ENCODE results near the gene ESYT1. TPM values are rescaled to one million over a fixed set of nuclear protein-coding genes. Genes with fewer than 3 reads are reported as not detected.
"Not testable (repeated sequence)": the region's sequence is repeated elsewhere in the genome, so short reads cannot be mapped to it uniquely, and the experiment has no call there.

The ESYT1 gene
- total RNA-seq, 1 experiment from 2014 or later = 127 TPM

DNA sequence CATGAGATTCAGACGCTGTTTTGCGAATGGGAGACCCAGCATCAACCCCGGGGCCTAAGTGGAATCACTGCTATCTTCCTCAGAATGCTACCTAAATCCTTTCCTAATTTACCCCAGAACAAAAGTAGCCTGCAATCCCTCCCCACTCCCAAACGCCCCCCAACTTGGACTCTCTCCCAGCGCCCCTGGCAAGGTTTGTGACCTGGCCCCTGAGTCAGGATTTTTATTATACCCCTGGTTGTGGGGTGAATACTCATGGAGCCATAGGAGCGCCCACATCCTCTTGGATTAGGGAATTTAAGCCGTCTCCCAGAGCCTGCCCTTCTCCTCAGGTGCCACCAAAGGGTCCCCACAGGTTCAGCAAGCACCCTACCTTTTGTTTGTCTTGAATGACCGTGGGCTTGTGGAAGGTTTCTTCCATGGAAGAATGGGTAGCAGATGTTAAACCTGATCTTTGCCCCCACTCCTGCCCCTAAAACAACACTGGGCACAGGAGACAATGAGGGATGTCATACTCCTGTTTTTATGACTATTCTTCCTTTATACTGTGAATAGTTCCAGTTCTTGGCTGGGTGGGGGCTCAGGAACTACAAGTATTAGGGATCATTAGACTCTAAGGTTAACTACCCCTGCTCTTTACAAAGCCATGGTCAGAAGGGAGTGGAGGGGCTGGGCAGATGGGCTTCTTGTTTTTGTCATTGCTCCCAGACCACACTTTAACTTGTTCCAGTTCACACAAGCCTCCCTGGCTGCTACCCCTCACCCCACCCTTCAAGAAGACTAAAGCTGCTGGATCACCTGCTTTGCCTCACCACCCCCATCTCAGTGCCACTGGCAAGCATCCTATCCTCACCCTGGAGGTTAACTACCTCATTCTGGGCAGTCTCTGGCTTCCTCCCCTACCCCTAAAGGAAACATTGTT, 24.9 kb downstream of the ESYT1 start:
- Histone ChIP-seq H3K36me3 (replicated peaks; ENCODE audit: control insufficient read depth, insufficient read depth, low read length) (peaks cover 7% of the 10 kb centered on the region), H3K4me3 (ENCODE audit: insufficient read depth, low read depth, low read length) (peak overlapping the region; percentile 70), H3K27me3 (ENCODE audit: control insufficient read depth, insufficient read depth, low read length) (no peaks in the 10 kb centered on the region)
- DNase-seq = no peak

DNA sequence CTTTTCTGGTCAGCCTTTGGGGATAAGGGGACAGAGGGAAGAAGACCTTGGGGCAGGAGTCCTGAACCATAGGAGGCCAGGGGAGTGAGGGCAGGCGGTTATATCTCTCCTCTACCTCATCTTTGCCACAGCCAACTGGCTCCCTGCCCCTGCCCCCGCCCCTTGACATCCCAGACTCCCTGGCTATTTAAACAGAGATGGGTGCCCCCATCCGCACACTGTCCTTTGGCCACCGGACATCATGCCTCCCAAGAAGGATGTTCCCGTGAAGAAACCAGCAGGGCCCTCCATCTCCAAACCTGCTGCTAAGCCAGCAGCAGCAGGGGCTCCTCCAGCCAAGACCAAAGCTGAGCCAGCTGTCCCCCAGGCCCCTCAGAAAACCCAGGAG, 25.6 kb downstream of the ESYT1 start:
- Histone ChIP-seq H3K4me3 (ENCODE audit: insufficient read depth, low read depth, low read length) (no peak overlapping the region), H3K27me3 (ENCODE audit: control insufficient read depth, insufficient read depth, low read length) (no peaks in the 10 kb centered on the region), H3K36me3 (replicated peaks; ENCODE audit: control insufficient read depth, insufficient read depth, low read length) (peaks cover 7% of the 10 kb centered on the region)
- DNase-seq = no peak

DNA sequence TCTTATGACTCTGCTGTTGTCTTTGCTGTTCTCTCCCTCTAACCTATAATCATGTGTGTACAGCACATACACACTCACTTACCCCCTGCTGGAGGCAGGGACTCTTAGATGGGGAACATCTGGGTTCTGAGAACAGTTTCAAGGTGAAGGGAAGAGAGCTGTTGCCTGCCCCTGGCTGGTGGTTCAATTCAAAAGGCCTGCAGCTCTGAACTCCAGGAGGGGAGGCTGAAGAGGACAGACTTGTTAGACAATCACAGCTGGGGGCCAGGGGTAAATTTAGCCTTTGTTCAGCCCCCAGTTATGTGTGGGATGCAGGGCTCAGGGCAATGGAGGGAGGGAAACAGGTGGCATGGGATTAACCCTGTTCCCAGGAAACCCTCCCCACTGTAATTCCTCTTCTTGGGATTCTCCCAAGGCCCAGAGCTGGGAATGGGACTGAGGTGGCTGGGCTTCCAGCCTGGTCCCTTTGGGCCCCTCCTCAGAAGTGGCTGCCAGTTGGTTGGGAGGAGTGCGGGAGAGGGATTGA, 26.2 kb downstream of the ESYT1 start:
- DNase-seq = no peak
- H3K36me3 ChIP-seq (replicated peaks; ENCODE audit: control insufficient read depth, insufficient read depth, low read length) = peaks cover 9% of the 10 kb centered on the region
- H3K4me3 ChIP-seq (ENCODE audit: insufficient read depth, low read depth, low read length) = no peak overlapping the region
- no peaks in the 10 kb centered on the region for H3K27me3 ChIP-seq (ENCODE audit: control insufficient read depth, insufficient read depth, low read length)

DNA sequence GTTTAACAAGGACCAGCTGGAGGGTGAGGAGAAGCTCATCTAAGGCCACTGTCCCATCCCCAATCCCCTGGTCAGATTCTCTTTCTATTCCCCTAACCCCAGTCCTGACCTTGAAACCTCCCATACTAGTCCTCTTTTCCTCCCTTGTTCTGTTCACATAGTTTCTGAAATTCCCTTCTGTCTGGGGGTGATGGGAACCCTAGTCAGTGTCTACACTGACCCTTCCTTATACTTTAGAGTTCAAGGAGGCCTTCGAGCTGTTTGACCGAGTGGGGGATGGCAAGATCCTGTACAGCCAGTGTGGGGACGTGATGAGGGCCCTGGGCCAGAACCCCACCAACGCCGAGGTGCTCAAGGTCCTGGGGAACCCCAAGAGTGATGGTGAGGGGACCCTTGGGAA, 26.8 kb downstream of the ESYT1 start:
- peaks cover 14% of the 10 kb centered on the region for H3K36me3 ChIP-seq (replicated peaks; ENCODE audit: control insufficient read depth, insufficient read depth, low read length)
- H3K27me3 ChIP-seq (ENCODE audit: control insufficient read depth, insufficient read depth, low read length) = no peaks in the 10 kb centered on the region
- no peak overlapping the region for H3K4me3 ChIP-seq (ENCODE audit: insufficient read depth, low read depth, low read length)
- no peak for DNase-seq

DNA sequence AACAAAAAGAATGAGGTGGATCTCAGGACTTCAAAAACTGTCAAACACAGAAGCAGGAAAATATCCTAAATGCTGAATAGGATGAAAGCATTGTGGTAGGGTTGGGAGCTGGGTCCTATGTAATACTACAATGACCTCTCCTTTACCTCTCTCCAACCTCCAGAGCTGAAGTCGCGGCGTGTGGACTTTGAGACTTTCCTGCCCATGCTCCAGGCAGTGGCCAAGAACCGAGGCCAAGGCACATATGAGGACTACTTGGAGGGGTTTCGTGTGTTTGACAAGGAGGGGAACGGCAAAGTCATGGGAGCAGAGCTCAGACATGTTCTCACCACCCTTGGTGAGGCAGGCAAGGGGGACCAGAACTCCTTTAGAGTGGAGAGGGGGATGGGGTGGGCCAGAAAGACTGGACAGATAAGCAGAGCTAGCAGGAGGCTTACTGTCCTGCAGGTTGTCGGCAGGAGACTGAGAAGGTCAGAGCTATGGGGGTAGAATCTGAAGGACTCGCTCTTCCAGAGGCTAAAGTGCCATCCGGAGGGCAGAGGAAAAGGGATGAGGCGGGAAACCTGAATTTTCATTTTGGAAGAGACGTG, 27.3 kb downstream of the ESYT1 start:
- no peak for DNase-seq
- Histone ChIP-seq H3K4me3 (ENCODE audit: insufficient read depth, low read depth, low read length) (no peak overlapping the region), H3K27me3 (ENCODE audit: control insufficient read depth, insufficient read depth, low read length) (no peaks in the 10 kb centered on the region), H3K36me3 (replicated peaks; ENCODE audit: control insufficient read depth, insufficient read depth, low read length) (peaks cover 18% of the 10 kb centered on the region)

DNA sequence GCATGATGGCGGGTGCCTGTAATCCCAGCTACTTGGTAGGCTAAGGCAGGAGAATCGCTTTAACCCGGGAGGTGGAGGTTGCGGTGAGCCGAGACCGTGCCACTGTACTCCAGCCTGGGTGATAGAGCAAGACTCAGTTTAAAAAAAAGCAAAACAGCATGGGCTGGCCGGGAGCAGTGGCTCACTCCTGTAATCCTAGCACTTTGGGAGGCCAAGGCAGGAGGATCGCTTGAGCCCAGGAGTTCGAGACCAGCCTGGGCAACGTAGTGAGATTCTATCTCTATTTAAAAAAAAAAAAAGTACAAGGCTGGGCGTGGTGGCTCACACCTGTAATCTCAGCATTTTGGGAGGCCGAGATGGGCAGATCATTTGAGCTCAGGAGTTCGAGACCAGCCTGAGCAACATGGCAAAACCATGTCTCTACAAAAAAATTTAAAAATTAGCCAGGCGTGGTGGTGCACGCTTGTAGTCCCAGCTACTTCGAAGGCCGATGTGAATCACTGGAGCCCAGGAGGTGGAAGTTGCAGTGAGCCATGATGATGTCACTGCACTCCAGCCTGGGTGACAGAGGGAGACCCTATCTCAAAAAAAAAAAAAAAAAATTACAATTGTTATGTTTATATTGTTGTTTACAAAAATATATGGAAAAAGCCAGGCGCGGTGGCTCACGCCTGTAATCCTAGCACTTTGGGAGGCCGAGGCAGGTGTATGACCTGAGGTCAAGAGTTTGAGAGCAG, 28.6 kb downstream of the ESYT1 start:
- Histone ChIP-seq H3K36me3 (replicated peaks; ENCODE audit: control insufficient read depth, insufficient read depth, low read length) (peaks cover 31% of the 10 kb centered on the region), H3K4me3 (ENCODE audit: insufficient read depth, low read depth, low read length) (peak overlapping the region; percentile 44)
- not testable (repeated sequence) for H3K27me3 ChIP-seq (ENCODE audit: control insufficient read depth, insufficient read depth, low read length); DNase-seq

DNA sequence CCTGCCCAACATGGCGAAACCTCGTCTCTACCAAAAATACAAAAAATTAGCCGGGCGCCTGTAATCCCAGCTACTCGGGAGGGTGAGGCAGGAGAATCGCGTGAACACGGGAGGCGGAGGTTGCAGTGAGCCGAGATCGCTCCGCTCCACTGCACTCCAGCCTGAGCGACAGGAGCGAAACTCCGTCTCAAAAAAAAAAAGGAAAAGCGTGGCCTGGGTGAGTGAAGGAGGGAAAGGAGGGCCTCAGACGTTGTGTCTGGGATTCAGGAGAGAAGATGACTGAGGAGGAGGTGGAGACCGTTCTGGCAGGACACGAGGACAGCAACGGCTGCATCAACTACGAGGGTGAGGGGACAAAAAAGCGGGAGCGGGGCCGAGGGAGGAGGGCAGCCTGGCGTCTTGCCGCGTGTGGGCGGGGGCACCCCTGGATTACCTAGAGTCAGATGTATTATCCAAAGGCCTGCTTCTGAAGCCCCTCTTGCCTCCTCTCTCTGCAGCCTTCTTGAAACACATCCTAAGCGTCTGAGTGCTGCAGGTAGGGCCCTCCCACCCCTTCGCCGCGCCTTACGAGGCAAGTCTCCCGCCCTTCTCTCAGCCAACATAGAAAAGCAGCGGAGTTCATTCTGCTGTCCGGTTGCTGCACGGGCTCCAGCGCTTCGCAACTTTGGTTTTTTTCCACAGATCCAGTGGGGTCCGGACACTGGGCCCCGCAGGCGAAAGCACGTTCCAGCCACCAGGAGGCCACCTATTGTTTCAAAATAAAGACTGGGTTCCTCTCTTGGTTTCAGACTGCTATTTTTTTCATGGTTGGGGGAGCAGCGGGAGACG, 29.3 kb downstream of the ESYT1 start:
- Histone ChIP-seq H3K27me3 (ENCODE audit: control insufficient read depth, insufficient read depth, low read length) (no peaks in the 10 kb centered on the region), H3K4me3 (ENCODE audit: insufficient read depth, low read depth, low read length) (peak overlapping the region; percentile 44), H3K36me3 (replicated peaks; ENCODE audit: control insufficient read depth, insufficient read depth, low read length) (peaks cover 36% of the 10 kb centered on the region)
- peak; percentile 93 for DNase-seq

DNA sequence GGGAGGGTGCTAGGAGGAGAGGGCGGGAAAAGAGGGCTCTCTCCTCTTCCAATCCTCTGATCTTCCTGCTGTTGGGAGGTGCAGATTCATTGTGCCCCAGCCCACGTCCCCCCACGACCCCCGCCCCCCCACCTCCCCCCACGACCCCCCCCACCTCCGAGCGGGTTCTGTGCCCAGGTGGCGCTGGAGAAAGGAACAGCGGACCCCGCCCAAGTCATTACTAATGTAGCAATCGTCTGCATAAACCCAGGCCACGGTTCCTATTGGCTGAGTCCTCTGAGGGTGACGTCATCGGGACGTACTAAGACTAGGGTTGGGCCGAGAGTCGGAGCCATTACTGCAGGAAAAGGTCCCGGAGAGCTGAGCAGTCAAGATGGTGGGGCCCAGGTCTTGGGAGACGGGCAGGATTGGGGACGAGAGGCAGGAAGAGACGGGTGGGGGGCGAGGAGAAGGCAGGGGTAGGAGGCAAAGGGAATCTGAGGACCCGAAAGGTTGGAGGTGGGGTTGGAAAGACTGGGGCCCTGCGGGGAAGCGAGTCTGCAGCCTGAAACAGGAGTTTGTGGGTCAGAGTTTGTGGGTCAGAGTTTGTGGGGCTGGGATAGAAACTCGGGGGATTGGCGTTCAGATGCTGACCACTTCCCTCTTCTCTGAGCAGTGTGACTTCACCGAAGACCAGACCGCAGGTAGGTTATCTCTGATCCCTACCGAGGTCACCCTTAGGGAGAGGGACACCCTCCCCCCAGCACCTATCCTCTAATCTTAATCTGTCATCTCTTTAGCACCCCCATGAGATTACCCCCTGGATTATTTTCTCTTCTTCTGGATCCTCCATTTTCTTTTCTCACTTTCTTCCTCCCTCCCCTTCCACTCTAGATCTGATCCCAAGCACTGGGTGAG, 30.2 kb downstream of the ESYT1 start, which contains the start of gene MYL6:
MYL6 (plus strand) TSS at position 331 of the 897 bp plus-strand sequence; CDS start at position 374, 43 bp downstream.
- peak; percentile 95 for DNase-seq
- H3K27me3 ChIP-seq (ENCODE audit: control insufficient read depth, insufficient read depth, low read length) = no peaks in the 10 kb centered on the region
- H3K4me3 ChIP-seq (ENCODE audit: insufficient read depth, low read depth, low read length) = peak within 1 kb of the TSS; percentile 70
- H3K36me3 ChIP-seq (replicated peaks; ENCODE audit: control insufficient read depth, insufficient read depth, low read length) = peaks cover 40% of the 10 kb centered on the region

DNA sequence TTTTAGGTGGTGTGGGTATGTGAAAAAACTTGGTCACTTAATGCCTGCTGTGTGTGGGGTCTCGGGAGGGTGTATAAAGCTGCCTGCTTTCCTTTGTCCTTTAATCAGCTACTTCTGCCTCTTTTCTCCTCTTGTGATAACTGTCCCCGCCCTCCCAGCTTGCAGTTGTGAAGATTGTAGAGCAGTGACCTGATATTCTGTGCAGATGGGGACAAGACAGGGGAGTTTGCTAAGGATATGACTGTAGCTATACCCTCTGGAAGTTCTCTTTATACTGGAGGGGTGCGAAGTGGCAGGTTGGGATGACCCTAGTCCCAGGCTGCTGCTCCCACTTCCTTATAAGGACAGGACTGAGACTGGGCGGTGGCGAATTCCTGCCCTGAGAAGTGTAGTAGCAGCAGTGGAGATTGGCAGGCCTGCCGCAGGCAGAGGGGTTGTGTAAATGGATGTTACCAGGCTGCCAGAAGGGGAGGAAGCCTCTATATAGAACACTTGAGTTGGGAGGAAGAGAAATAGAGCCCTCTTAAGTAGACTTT, 30.9 kb downstream of the ESYT1 start:
- Histone ChIP-seq H3K4me3 (ENCODE audit: insufficient read depth, low read depth, low read length) (peak overlapping the region; percentile 70), H3K27me3 (ENCODE audit: control insufficient read depth, insufficient read depth, low read length) (no peaks in the 10 kb centered on the region), H3K36me3 (replicated peaks; ENCODE audit: control insufficient read depth, insufficient read depth, low read length) (peaks cover 43% of the 10 kb centered on the region)
- DNase-seq = peak; percentile 76

DNA sequence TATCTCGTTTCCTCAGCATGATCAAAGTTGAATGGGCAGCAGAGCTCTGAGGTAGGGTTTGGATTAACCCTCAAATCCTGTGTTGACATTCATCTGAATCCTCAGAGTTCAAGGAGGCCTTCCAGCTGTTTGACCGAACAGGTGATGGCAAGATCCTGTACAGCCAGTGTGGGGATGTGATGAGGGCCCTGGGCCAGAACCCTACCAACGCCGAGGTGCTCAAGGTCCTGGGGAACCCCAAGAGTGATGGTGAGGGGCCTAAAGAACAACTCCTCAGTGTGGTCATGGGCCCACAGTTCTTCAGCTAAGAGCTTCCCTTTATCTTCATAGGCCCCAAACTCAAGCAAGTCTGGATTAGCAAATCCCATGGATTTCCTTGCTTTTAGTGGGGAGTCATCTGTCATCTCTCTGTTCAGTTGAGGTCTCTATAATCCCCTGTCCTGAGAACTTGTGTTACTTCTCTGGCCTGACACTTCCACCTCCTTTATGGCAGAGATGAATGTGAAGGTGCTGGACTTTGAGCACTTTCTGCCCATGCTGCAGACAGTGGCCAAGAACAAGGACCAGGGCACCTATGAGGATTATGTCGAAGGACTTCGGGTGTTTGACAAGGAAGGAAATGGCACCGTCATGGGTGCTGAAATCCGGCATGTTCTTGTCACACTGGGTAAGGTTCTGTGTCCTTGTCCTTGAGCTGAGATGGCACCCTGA, 31.6 kb downstream of the ESYT1 start:
- no peak for DNase-seq
- Histone ChIP-seq H3K27me3 (ENCODE audit: control insufficient read depth, insufficient read depth, low read length) (no peaks in the 10 kb centered on the region), H3K4me3 (ENCODE audit: insufficient read depth, low read depth, low read length) (peak overlapping the region; percentile 70), H3K36me3 (replicated peaks; ENCODE audit: control insufficient read depth, insufficient read depth, low read length) (peaks cover 44% of the 10 kb centered on the region)

DNA sequence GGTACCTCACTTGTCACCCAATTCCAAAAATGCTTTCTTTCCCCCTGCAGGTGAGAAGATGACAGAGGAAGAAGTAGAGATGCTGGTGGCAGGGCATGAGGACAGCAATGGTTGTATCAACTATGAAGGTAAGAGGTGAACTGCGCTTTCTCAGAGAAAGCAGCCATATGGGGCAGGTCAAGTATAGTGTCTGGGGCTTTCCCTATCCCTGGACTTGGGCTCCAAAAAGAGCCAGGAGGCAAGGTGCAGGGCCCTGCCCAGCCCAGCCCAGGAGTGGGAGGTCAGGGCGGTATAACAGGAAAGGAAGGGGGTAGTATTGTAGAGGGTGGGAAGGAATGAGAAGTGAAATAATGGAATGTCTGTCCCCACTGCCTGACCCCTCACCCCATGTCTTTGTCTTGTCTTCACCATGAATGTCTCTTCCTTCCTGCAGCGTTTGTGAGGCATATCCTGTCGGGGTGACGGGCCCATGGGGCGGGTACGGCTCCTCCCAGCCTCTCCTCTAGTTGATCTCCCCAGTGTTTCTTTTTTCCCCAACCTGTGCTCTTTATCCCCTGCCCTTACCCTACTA, 32.2 kb downstream of the ESYT1 start:
- Histone ChIP-seq H3K36me3 (replicated peaks; ENCODE audit: control insufficient read depth, insufficient read depth, low read length) (peaks cover 46% of the 10 kb centered on the region), H3K4me3 (ENCODE audit: insufficient read depth, low read depth, low read length) (peak overlapping the region; percentile 70), H3K27me3 (ENCODE audit: control insufficient read depth, insufficient read depth, low read length) (no peaks in the 10 kb centered on the region)
- no peak for DNase-seq
